Breast epithelium (tissue), 4 donors: ENCODE results near the gene P2RX3. TPM values are rescaled to one million over a fixed set of nuclear protein-coding genes. Genes with fewer than 3 reads are reported as not detected.

Experiments
- DNase-seq, 2 donors: peaks; one replicate each; pipeline ENCODE4 v3.0.0-alpha.2; 2019; ENCODE audit warnings: low spot score in 2 of 2
- H3K27ac ChIP-seq, 2 donors: fragments of 200-600 bp; sonication (generic) in 1 of 2; one replicate each; pipeline ENCODE4 v1.5.1; 2016 to 2019; ENCODE audit warnings: mild to moderate bottlenecking in 1 of 2
- H3K27me3 ChIP-seq, 2 donors: fragments of 200-600 bp; sonication (generic) in 1 of 2; one replicate each; pipeline versions ENCODE4 v1.5.1 to v1.6.0; 2017 to 2019; ENCODE audit warnings: control low read depth in 1 of 2, mild to moderate bottlenecking in 1 of 2
- H3K36me3 ChIP-seq: fragments of 200-600 bp; one replicate; pipeline ENCODE4 v1.5.1; 2019
- H3K4me1 ChIP-seq, 2 donors: fragments of 200-600 bp; sonication (generic); one replicate each; pipeline ENCODE4 v1.5.1; 2016 to 2019; ENCODE audit warnings: control low read depth in 1 of 2
- H3K4me3 ChIP-seq, 3 donors: fragments of 200-600 bp; sonication (generic); 1 replicate in 2 of 3; 2 replicates in 1 of 3; pipeline ENCODE4 v1.5.1; 2016 to 2019; ENCODE audit warnings: mild to moderate bottlenecking in 3 of 3, moderate library complexity in 2 of 3
- H3K9me3 ChIP-seq, 2 donors: fragments of 200-600 bp; sonication (generic) in 1 of 2; one replicate each; pipeline ENCODE4 v1.5.1; 2016 to 2019; ENCODE audit warnings: control low read depth in 1 of 2
- CTCF ChIP-seq, 3 donors: fragments of 450-650 bp; IDR thresholded peaks; one replicate each; pipeline ENCODE4 v1.5.1; 2016 to 2017; ENCODE audit warnings: antibody characterized with exemption in 3 of 3, mild to moderate bottlenecking in 3 of 3, moderate library complexity in 3 of 3
- POLR2A ChIP-seq: fragments of 450-650 bp; IDR thresholded peaks from one replicate; pipeline ENCODE4 v1.6.1; 2016; ENCODE audit warnings: antibody characterized with exemption, mild to moderate bottlenecking, moderate library complexity
- POLR2AphosphoS5 ChIP-seq, 3 donors: sonication (generic); formaldehyde crosslinking; IDR thresholded peaks; one replicate each; pipeline ENCODE4 v1.6.1; 2017; ENCODE audit warnings: antibody characterized with exemption in 3 of 3
- intact Hi-C: fragments of 100-400 bp; cut with DNase I; formaldehyde crosslinking; loops from one replicate; pipeline ENCODE4 v1.15.1; 2023; ENCODE audit warnings: low total_unique reads
- total RNA-seq, 3 donors: library from RNA; depleted of rRNA; stranded (reverse); fragments of >200 nt; gene quantifications; one replicate each; pipeline ENCODE4 v1.1.0, GENCODE V29; 2016

Gene P2RX3
- total RNA-seq, 3 donors from 2014 or later, result not detected

DNA sequence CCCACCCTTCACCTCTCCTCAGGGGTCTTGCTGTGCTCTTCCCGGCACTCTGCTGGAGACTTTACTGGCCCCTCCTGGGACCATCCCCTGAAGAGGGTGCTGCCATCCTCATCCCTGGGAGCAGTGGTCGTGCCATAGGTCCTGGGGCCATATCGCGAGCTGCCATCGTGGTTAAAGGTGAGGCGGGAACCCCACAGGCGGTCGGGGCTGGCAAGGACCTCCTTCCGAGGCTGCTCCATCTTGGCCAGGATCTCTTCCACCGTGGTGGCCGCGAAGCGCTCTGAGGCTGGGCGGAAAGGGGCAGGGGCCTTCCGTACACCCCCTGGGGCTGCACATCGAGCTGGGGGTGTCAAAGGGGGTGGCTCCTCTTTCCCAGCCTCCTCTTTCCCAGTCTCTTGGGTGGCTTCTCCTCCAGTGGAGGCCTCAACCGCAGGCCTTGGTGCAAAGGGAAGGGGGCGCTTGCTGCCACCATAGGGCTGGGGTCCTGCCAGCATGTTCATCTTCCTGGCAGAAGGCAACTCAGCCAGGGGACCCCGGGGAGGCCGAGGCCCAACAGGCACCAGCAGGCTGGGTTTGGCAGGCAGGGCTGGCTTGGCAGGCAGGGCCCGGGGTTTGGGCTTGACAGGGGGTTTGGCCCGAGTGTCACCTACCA, 18.0 kb upstream of the P2RX3 start:
- TF ChIP-seq CTCF (IDR thresholded peaks at IDR 0.05), result no peak
- TF ChIP-seq POLR2A, result no peak
- TF ChIP-seq POLR2AphosphoS5 (IDR thresholded peaks at IDR 0.05), result no peak
- Histone ChIP-seq H3K4me3 (peak overlapping the region in 2 of 3 donors; percentile 20 to 92), H3K27me3 (no peaks in the 10 kb centered on the region), H3K27ac (peak overlapping the region; percentile 98), H3K36me3 (no peaks in the 10 kb centered on the region), H3K9me3 (no peaks in the 10 kb centered on the region), H3K4me1 (peaks cover 23 to 34% of the 10 kb centered on the region in 2 donors)
- DNase-seq, result no peak
- intact Hi-C loops, result no loop called here

- no peaks in the 10 kb centered on the region for H3K27me3 ChIP-seq
- TF ChIP-seq CTCF (IDR thresholded peaks at IDR 0.05), result peak in 1 of 3 donors; percentile 13
- no peak for TF ChIP-seq POLR2AphosphoS5 (IDR thresholded peaks at IDR 0.05)
- H3K4me1 ChIP-seq, result peaks cover 22 to 34% of the 10 kb centered on the region in 2 donors
- no peaks in the 10 kb centered on the region for H3K36me3 ChIP-seq
- peak overlapping the region; percentile 98 for H3K27ac ChIP-seq
- no peaks in the 10 kb centered on the region for H3K9me3 ChIP-seq
- H3K4me3 ChIP-seq, result peak overlapping the region in 2 of 3 donors; percentile 91 to 92
- intact Hi-C loops, result loop anchor here (1.0 kb wide), 1 partner anchor 18 kb away; no protein-coding TSS in a partner anchor
- DNase-seq, result no peak
Measured at GRCh38 chr11:57320719-57321387, 17.3 kb upstream of the P2RX3 start.

DNA sequence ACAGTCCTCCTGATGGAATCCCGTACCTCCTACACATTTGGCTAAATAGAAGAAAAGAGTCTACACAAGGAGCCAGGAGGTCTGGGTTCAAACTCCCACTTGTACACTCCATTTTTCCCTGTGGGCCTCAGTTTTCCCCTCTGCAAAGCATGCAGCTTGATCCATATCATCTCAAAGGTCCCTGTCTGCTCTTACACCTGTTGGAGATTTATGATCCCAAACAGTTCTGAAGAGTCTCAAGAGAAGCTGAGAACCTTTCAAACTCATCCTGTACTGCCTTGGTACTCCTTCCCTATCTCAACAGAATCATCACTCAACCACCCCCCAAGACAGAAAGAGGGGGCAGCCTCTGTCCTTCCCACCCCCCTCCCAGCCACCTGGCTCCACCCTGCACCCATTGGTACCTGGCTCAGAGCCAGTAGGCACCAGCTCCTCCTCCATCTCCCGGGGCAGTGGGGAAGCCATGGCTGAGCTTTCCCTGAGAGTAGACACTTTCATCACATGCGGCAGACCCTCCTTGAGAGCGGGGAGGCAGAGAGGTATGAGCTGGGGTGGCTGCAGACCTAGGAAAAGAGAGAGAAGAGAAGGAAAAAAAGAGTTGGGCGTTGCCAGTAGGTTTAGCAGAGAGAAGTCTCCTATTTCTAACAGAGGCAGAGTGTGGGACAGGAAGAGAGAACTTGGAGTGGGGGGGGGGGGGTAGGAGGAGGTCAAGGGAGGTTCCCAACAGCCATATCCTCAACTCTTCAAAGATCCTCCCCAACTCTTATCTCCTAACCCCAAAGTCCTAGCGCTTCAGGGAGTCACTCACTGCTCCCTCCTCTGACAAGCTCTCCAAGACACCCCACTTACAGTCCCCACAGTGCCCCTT, 16.5 kb upstream of the P2RX3 start:
- DNase-seq, result no peak
- TF ChIP-seq POLR2A, result no peak
- TF ChIP-seq POLR2AphosphoS5 (IDR thresholded peaks at IDR 0.05), result no peak
- no peak for TF ChIP-seq CTCF (IDR thresholded peaks at IDR 0.05)
- H3K9me3 ChIP-seq, result no peaks in the 10 kb centered on the region
- H3K36me3 ChIP-seq, result no peaks in the 10 kb centered on the region
- intact Hi-C loops, result loop anchor here (1.0 kb wide), 1 partner anchor 18 kb away; no protein-coding TSS in a partner anchor
- H3K27me3 ChIP-seq, result no peaks in the 10 kb centered on the region
- peaks cover 22 to 39% of the 10 kb centered on the region in 2 donors for H3K4me1 ChIP-seq
- H3K4me3 ChIP-seq, result peak overlapping the region; percentile 37 to 92 (median 91)
- peak overlapping the region; percentile 98 for H3K27ac ChIP-seq

DNA sequence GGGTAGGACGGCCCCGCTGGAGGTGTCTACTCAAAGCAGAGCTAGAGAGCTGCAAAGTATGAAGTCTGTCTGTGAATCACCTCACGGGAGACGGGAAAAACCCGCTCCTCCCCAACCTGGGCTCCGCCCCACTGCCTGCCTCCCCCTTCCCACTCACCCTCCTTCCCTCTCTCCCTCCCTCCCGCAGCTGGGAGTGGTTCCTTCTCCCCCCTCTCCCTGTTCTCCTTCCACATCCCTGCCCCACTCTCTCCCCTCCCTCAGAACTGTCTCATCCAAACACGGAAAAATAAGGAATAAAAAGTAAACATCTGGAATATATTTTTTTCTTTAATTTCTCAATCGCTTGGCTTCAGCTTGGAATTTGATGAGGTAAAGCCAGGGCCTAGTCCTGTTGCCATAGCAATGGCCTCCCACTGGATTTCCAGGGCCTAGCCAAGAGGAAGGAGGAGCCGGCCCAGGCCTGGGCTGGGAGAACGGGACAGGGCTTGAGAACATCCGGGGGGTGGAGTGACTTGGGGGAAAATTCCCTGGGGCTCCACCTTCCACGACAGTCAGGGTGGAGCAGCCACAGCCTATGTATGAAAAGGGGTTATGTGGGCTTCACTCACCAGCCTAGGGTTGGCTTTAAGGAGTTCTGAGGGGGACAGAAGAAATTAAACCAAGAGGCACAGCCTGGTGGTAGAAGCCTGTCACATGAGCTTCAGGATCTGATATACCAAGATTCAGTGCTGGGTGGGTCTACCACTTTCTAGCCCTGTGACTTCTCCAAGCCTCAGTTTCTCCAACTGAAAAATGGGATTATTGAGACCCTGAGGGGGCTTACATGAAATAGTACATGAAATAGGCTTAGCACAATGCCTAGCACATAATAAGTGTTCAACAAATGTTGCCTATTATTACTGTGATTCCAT, 15.6 kb upstream of the P2RX3 start:
- TF ChIP-seq CTCF (IDR thresholded peaks at IDR 0.05) (no peak), POLR2AphosphoS5 (IDR thresholded peaks at IDR 0.05) (peak; percentile 74 to 86 (median 77))
- peak; percentile 89 to 96 for DNase-seq
- intact Hi-C loops, result no loop called here

More for the DNA sequence above, 15.6 kb upstream of the P2RX3 start:
- no peaks in the 10 kb centered on the region for H3K9me3 ChIP-seq
- H3K36me3 ChIP-seq, result no peaks in the 10 kb centered on the region
- peak overlapping the region; percentile 98 for H3K27ac ChIP-seq
- H3K4me1 ChIP-seq, result peaks cover 18 to 39% of the 10 kb centered on the region in 2 donors
- no peaks in the 10 kb centered on the region for H3K27me3 ChIP-seq
- peak overlapping the region; percentile 91 to 92 (median 91) for H3K4me3 ChIP-seq
